GM12801 (cell line): ENCODE data around the gene THADA.

ENCODE experiments used
- CTCF ChIP-seq: IDR thresholded peaks from one replicate; pipeline ENCODE4 v1.5.1; 2011; ENCODE audit warnings: control low read depth; ENCODE audit not compliant: insufficient read length; ENCODE audit errors: extremely low read depth

The THADA gene

GRCh38 chr2:43326101-43326825, 269.6 kb downstream of the THADA start:
- TF ChIP-seq CTCF: no peak

GRCh38 chr2:43325107-43325811, 270.6 kb downstream of the THADA start:
- no peak for TF ChIP-seq CTCF

GRCh38 chr2:43324259-43325106, 271.4 kb downstream of the THADA start:
- TF ChIP-seq CTCF: no peak

GRCh38 chr2:43323857-43324256, 272.0 kb downstream of the THADA start:
- no peak for TF ChIP-seq CTCF

GRCh38 chr2:43321446-43321845, 274.4 kb downstream of the THADA start:
- TF ChIP-seq CTCF: no peak

- no peak for TF ChIP-seq CTCF
Measured at GRCh38 chr2:43319541-43319940, 276.3 kb downstream of the THADA start.

GRCh38 chr2:43318791-43319190, 277.0 kb downstream of the THADA start:
- TF ChIP-seq CTCF: no peak
